SK-N-SH treated with all-trans-retinoic acid at 6 μM for 48 hours (cell line): ENCODE results near the gene FBP2.

Experiments used
- ATAC-seq: fragments of 200-7000 bp; cut with Tn5 transposase; 3 replicates; pipeline ENCODE4 v1.9.1; 2020; ENCODE audit warnings: mild to moderate bottlenecking, moderate library complexity
- ARNTL ChIP-seq: fragments of 450-650 bp; formaldehyde crosslinking; IDR thresholded peaks from 2 replicates; pipeline ENCODE4 v1.5.0; 2020; ENCODE audit warnings: low read depth, mild to moderate bottlenecking, moderate library complexity, borderline replicate concordance
- BACH2 ChIP-seq: fragments of 250-450 bp; sonication (Bioruptor Pico); IDR thresholded peaks from 2 replicates; pipeline ENCODE4 v1.9.0; 2021; ENCODE audit warnings: mild to moderate bottlenecking, borderline replicate concordance
- CREB5 ChIP-seq: fragments of 250-450 bp; sonication (Bioruptor Pico); IDR thresholded peaks from 2 replicates; pipeline ENCODE4 v1.5.1; 2020; ENCODE audit warnings: low read depth, mild to moderate bottlenecking, moderate library complexity
- CSDC2 ChIP-seq: fragments of 250-450 bp; sonication (Bioruptor Pico); IDR thresholded peaks from 2 replicates; pipeline ENCODE4 v1.5.0; 2020; ENCODE audit warnings: mild to moderate bottlenecking, moderate library complexity
- CSRNP3 ChIP-seq: fragments of 250-450 bp; sonication (Bioruptor Pico); IDR thresholded peaks from 2 replicates; pipeline ENCODE4 v1.5.1; 2021; ENCODE audit warnings: mild to moderate bottlenecking, moderate library complexity
- ESRRG ChIP-seq: fragments of 250-450 bp; sonication (Bioruptor Pico); IDR thresholded peaks from 2 replicates; pipeline ENCODE4 v1.6.1; 2021; ENCODE audit warnings: mild to moderate bottlenecking
- GLIS3 ChIP-seq: fragments of 250-450 bp; sonication (Bioruptor Pico); IDR thresholded peaks from 2 replicates; pipeline ENCODE4 v1.5.0; 2020; ENCODE audit warnings: mild to moderate bottlenecking, moderate library complexity
- OSR1 ChIP-seq: fragments of 250-450 bp; sonication (Bioruptor Pico); IDR thresholded peaks from 2 replicates; pipeline ENCODE4 v1.8.0; 2022; ENCODE audit warnings: moderate library complexity, mild to moderate bottlenecking, inconsistent platforms
- PATZ1 ChIP-seq: fragments of 250-450 bp; sonication (Bioruptor Pico); IDR thresholded peaks from 2 replicates; pipeline ENCODE4 v1.8.0; 2020; ENCODE audit warnings: mild to moderate bottlenecking, moderate library complexity, borderline replicate concordance
- POU6F1 ChIP-seq: fragments of 250-450 bp; sonication (Bioruptor Pico); IDR thresholded peaks from 2 replicates; pipeline ENCODE4 v1.8.0; 2021; ENCODE audit warnings: low read depth, mild to moderate bottlenecking, moderate library complexity, borderline replicate concordance
- PPARA ChIP-seq: fragments of 250-450 bp; sonication (Bioruptor Pico); IDR thresholded peaks from 2 replicates; pipeline ENCODE4 v1.5.0; 2020; ENCODE audit warnings: mild to moderate bottlenecking, borderline replicate concordance
- RARB ChIP-seq: fragments of 250-450 bp; sonication (Bioruptor Pico); IDR thresholded peaks from 2 replicates; pipeline ENCODE4 v1.8.0; 2021; ENCODE audit warnings: mild to moderate bottlenecking, moderate library complexity
- SNAI2 ChIP-seq: fragments of 250-450 bp; sonication (Bioruptor Pico); IDR thresholded peaks from 2 replicates; pipeline ENCODE4 v1.5.0; 2020; ENCODE audit warnings: mild to moderate bottlenecking, moderate library complexity
- TCF4 ChIP-seq: fragments of 250-450 bp; sonication (Bioruptor Pico); IDR thresholded peaks from 2 replicates; pipeline ENCODE4 v1.8.0; 2021; ENCODE audit warnings: mild to moderate bottlenecking, moderate library complexity, borderline replicate concordance
- TSHZ2 ChIP-seq: fragments of 250-450 bp; sonication (Bioruptor Pico); IDR thresholded peaks from 2 replicates; pipeline ENCODE4 v1.5.0; 2020; ENCODE audit warnings: mild to moderate bottlenecking, moderate library complexity
- ZC3H10 ChIP-seq: fragments of 250-450 bp; sonication (Bioruptor Pico); IDR thresholded peaks from 2 replicates; pipeline ENCODE4 v1.5.1; 2021; ENCODE audit warnings: mild to moderate bottlenecking, moderate library complexity
- ZFP3 ChIP-seq: fragments of 250-450 bp; sonication (Bioruptor Pico); IDR thresholded peaks from 2 replicates; pipeline ENCODE4 v1.5.0; 2020; ENCODE audit warnings: mild to moderate bottlenecking, moderate library complexity
- ZFP30 ChIP-seq: fragments of 450-650 bp; formaldehyde crosslinking; IDR thresholded peaks from 2 replicates; pipeline ENCODE4 v1.5.0; 2022; ENCODE audit warnings: mild to moderate bottlenecking, moderate library complexity
- ZNF565 ChIP-seq: fragments of 450-650 bp; formaldehyde crosslinking; conservative IDR thresholded peaks from 2 replicates; pipeline ENCODE4 v1.5.0; 2020; ENCODE audit warnings: low read depth, mild to moderate bottlenecking, moderate library complexity
- ZNF70 ChIP-seq: fragments of 450-650 bp; formaldehyde crosslinking; IDR thresholded peaks from 2 replicates; pipeline ENCODE4 v1.5.0; 2020; ENCODE audit warnings: mild to moderate bottlenecking, moderate library complexity
- ZNF8 ChIP-seq: fragments of 450-650 bp; formaldehyde crosslinking; IDR thresholded peaks from 2 replicates; pipeline ENCODE4 v1.5.0; 2020; ENCODE audit warnings: mild to moderate bottlenecking, moderate library complexity

The FBP2 gene

GRCh38 chr9:94554439-94555331, 38.9 kb downstream of the FBP2 start, which contains the start of gene PCAT7 (continued):
- TF ChIP-seq CSRNP3 (CRISPR knock-in tag), result no peak
- TF ChIP-seq CREB5 (CRISPR knock-in tag), result no peak
- TF ChIP-seq ESRRG (CRISPR knock-in tag), result no peak
- no peak for TF ChIP-seq PPARA (CRISPR knock-in tag)
- TF ChIP-seq GLIS3 (CRISPR knock-in tag), result no peak
- TF ChIP-seq RARB (CRISPR knock-in tag), result no peak
- no peak for TF ChIP-seq ARNTL (CRISPR knock-in tag)
- no peak for TF ChIP-seq ZNF8 (CRISPR knock-in tag)

GRCh38 chr9:94554078-94554438, 39.6 kb downstream of the FBP2 start:
- no peak for ATAC-seq
- TF ChIP-seq PPARA (CRISPR knock-in tag) (no peak), ZC3H10 (no peak), TCF4 (CRISPR knock-in tag) (no peak), CREB5 (CRISPR knock-in tag) (no peak)

- no peak for TF ChIP-seq ARNTL (CRISPR knock-in tag)
- no peak for TF ChIP-seq POU6F1 (CRISPR knock-in tag)
- no peak for TF ChIP-seq ESRRG (CRISPR knock-in tag)
- TF ChIP-seq, all 23 proteins: peak for 0
- peak; percentile 40; the same call in 2 of the 3 replicates for ATAC-seq
Observed at GRCh38 chr9:94553029-94553938, 40.3 kb downstream of the FBP2 start.

- ATAC-seq, result no peak
- TF ChIP-seq ZNF70 (CRISPR knock-in tag), result no peak
- TF ChIP-seq ZC3H10, result no peak
- TF ChIP-seq ZFP3 (CRISPR knock-in tag), result no peak
- TF ChIP-seq OSR1 (CRISPR knock-in tag), result no peak
- no peak for TF ChIP-seq CSDC2 (CRISPR knock-in tag)
- TF ChIP-seq PATZ1 (CRISPR knock-in tag), result no peak
- no peak for TF ChIP-seq CSRNP3 (CRISPR knock-in tag)
- TF ChIP-seq ESRRG (CRISPR knock-in tag), result no peak
- TF ChIP-seq TSHZ2, result no peak
- no peak for TF ChIP-seq ARNTL (CRISPR knock-in tag)
- no peak for TF ChIP-seq BACH2
- TF ChIP-seq ZNF565 (CRISPR knock-in tag), result no peak
- TF ChIP-seq ZFP30 (CRISPR knock-in tag), result no peak
- no peak for TF ChIP-seq SNAI2 (CRISPR knock-in tag)
- no peak for TF ChIP-seq PPARA (CRISPR knock-in tag)
Observed at GRCh38 chr9:94545940-94546339, 47.7 kb downstream of the FBP2 start.
